VCaP (cell line): ENCODE results near the gene C1RL.

Experiments
- H3K27ac ChIP-seq: fragments of 450-650 bp; 2 replicates; pipeline ENCODE4 v1.5.1; 2017
- CTCF ChIP-seq: fragments of 450-650 bp; conservative IDR thresholded peaks from 2 replicates; pipeline ENCODE4 v1.5.1; 2017; ENCODE audit warnings: mild to moderate bottlenecking, moderate library complexity

The C1RL gene

GRCh38 chr12:7103837-7104584 lies 5.0 kb downstream of the C1RL start:
- no peak overlapping the region for H3K27ac ChIP-seq
- no peak for TF ChIP-seq CTCF

- TF ChIP-seq CTCF = no peak
- no peak overlapping the region for H3K27ac ChIP-seq
Observed at GRCh38 chr12:7102582-7102981, 6.4 kb downstream of the C1RL start.

- no peak for TF ChIP-seq CTCF
- H3K27ac ChIP-seq = no peak overlapping the region
Observed at GRCh38 chr12:7101694-7102131, 7.3 kb downstream of the C1RL start.

GRCh38 chr12:7101047-7101693 lies 7.8 kb downstream of the C1RL start:
- no peak overlapping the region for H3K27ac ChIP-seq
- TF ChIP-seq CTCF = no peak

GRCh38 chr12:7100239-7100638 lies 8.8 kb downstream of the C1RL start:
- no peak overlapping the region for H3K27ac ChIP-seq
- TF ChIP-seq CTCF = no peak

GRCh38 chr12:7099290-7099996 lies 9.6 kb downstream of the C1RL start:
- TF ChIP-seq CTCF = no peak
- no peak overlapping the region for H3K27ac ChIP-seq

GRCh38 chr12:7096979-7097378 lies 12.0 kb downstream of the C1RL start:
- no peak for TF ChIP-seq CTCF

More at GRCh38 chr12:7096979-7097378, 12.0 kb downstream of the C1RL start:
- no peak overlapping the region for H3K27ac ChIP-seq
